Stimulated activated CD4-positive, alpha-beta T cell treated with anti-CD3 and anti-CD28 coated beads, Interleukin-2, amount 100 ng/mL, for 24 hours (primary cell): ENCODE measurements around the gene PREB.
A peak's percentile ranks its signal among the peaks of the same experiment; 100 is the strongest.

Experiments used
- DNase-seq, 2 donors: peaks; one replicate each; pipeline ENCODE4 v3.0.0-alpha.2; 2020

The PREB gene

GRCh38 chr2:27152102-27152795, 17.8 kb upstream of the PREB start:
- DNase-seq: no peak

GRCh38 chr2:27150639-27151230, 16.3 kb upstream of the PREB start:
- no peak for DNase-seq

- no peak for DNase-seq
These were observed 15.4 kb upstream of the PREB start for GRCh38 chr2:27149570-27150405.

- no peak for DNase-seq
These were observed 14.5 kb upstream of the PREB start, which contains the start of gene TCF23 for GRCh38 chr2:27148801-27149439. TSS of gene TCF23 (plus strand) at chr2:27149004. CDS start at chr2:27149134, 130 bp downstream.

GRCh38 chr2:27147935-27148334, 13.5 kb upstream of the PREB start:
- no peak for DNase-seq

GRCh38 chr2:27145682-27146081, 11.2 kb upstream of the PREB start:
- no peak for DNase-seq

GRCh38 chr2:27143285-27143684, 8.8 kb upstream of the PREB start:
- no peak for DNase-seq

- DNase-seq: no peak
These were observed 4.9 kb upstream of the PREB start, which contains the start of gene PRR30 for GRCh38 chr2:27139310-27139709. TSS of gene PRR30 (minus strand) at chr2:27139410. CDS start at chr2:27138329, 1,081 bp downstream.

- DNase-seq: no peak
These were observed 3.7 kb upstream of the PREB start for GRCh38 chr2:27138111-27138510.

- no peak for DNase-seq
These were observed 3.0 kb upstream of the PREB start for GRCh38 chr2:27137322-27137935.

- no peak for DNase-seq
These were observed 2.3 kb upstream of the PREB start for GRCh38 chr2:27136751-27137150.

GRCh38 chr2:27135478-27135955, 1.1 kb upstream of the PREB start:
- no peak for DNase-seq

- no peak for DNase-seq
These were observed 493 bp upstream of the PREB start for GRCh38 chr2:27134781-27135477.

- DNase-seq: peak; percentile 31 to 48
These were observed 1.1 kb downstream of the PREB start for GRCh38 chr2:27133195-27133875.

GRCh38 chr2:27131429-27131828, 3.0 kb downstream of the PREB start:
- no peak for DNase-seq

GRCh38 chr2:27130396-27130795, 4.0 kb downstream of the PREB start:
- no peak for DNase-seq

- no peak for DNase-seq
These were observed 5.5 kb downstream of the PREB start for GRCh38 chr2:27128668-27129571.

GRCh38 chr2:27127883-27128667, 6.4 kb downstream of the PREB start:
- DNase-seq: no peak

- DNase-seq: no peak
These were observed 8.2 kb downstream of the PREB start for GRCh38 chr2:27126252-27126710.
